Measurements from ENCODE around the gene TSGA10IP. TPM values are rescaled to one million over a fixed set of nuclear protein-coding genes. Genes with fewer than 3 reads are reported as not detected.
"Not testable (repeated sequence)": the region's sequence is repeated elsewhere in the genome, so short reads cannot be mapped to it uniquely, and the experiment has no call there.

TSGA10IP gene
- total and polyA plus RNA-seq, 2 experiments from 2014 or later = not detected

GRCh38 chr11:65947603-65948125 lies 2.4 kb downstream of the TSGA10IP start:
- Histone ChIP-seq H3K79me2 (ENCODE audit: insufficient read depth) (no peaks in the 10 kb centered on the region), H3K9me2 (ENCODE audit: insufficient read depth) (no peaks in the 10 kb centered on the region), H4K20me1 (ENCODE audit: insufficient read depth) (no peaks in the 10 kb centered on the region), H3K4me1 (ENCODE audit: insufficient read depth) (0 out of 2 replicates have a peak, but pooled peaks cover under 1% of the 10 kb centered on the region), H3F3A (ENCODE audit: insufficient read depth) (no peaks in the 10 kb centered on the region), H2AFZ (no peak overlapping the region), H3K4me3 (no peak overlapping the region), H3K36me3 (ENCODE audit: low read depth) (no peaks in the 10 kb centered on the region), H3K9me3 (ENCODE audit: low read depth) (no peaks in the 10 kb centered on the region), H3K4me2 (ENCODE audit: unreplicated experiment) (no peak overlapping the region), H3K27ac (no peak overlapping the region), H3K9ac (no peak overlapping the region), H3K27me3 (replicated peaks; ENCODE audit: insufficient read depth) (no peaks in the 10 kb centered on the region)
- WGBS, 2 experiments (ENCODE audit: low coverage in 1 of 2, low lambda C conversion rate in 2 of 2, missing lambda C conversion rate in 2 of 2) = 79 to 81% methylated on average over 12 of the region's 12 CpGs
- in situ Hi-C loops (cut with MboI) = no loop called here
- no peak for DNase-seq
- TF ChIP-seq EZH2phosphoT487 (IDR thresholded peaks at IDR 0.05; ENCODE audit: insufficient read depth, low read depth) (no peak), EZH2 (IDR thresholded peaks at IDR 0.05; ENCODE audit: insufficient read depth, poor library complexity, severe bottlenecking) (no peak)

GRCh38 chr11:65950711-65951110 lies 5.4 kb downstream of the TSGA10IP start:
- H3K4me3 ChIP-seq; DNase-seq; H3K4me2 ChIP-seq (ENCODE audit: unreplicated experiment); H3K36me3 ChIP-seq (ENCODE audit: low read depth); in situ Hi-C loops (cut with MboI); H3K27me3 ChIP-seq (replicated peaks; ENCODE audit: insufficient read depth); H3K9ac ChIP-seq; H3K79me2 ChIP-seq (ENCODE audit: insufficient read depth); H3K27ac ChIP-seq; H3K9me3 ChIP-seq (ENCODE audit: low read depth); H2AFZ ChIP-seq; H3F3A ChIP-seq (ENCODE audit: insufficient read depth); H4K20me1 ChIP-seq (ENCODE audit: insufficient read depth); H3K4me1 ChIP-seq (ENCODE audit: insufficient read depth); H3K9me2 ChIP-seq (ENCODE audit: insufficient read depth): not testable (repeated sequence)
- WGBS, 2 experiments (ENCODE audit: low coverage in 1 of 2, low lambda C conversion rate in 2 of 2, missing lambda C conversion rate in 2 of 2) = 98 to 99% methylated on average over 5 of the region's 5 CpGs

- H4K20me1 ChIP-seq (ENCODE audit: insufficient read depth); H2AFZ ChIP-seq; H3K9me2 ChIP-seq (ENCODE audit: insufficient read depth); H3K4me2 ChIP-seq (ENCODE audit: unreplicated experiment); H3F3A ChIP-seq (ENCODE audit: insufficient read depth); DNase-seq; H3K9ac ChIP-seq; in situ Hi-C loops (cut with MboI); H3K4me3 ChIP-seq; H3K4me1 ChIP-seq (ENCODE audit: insufficient read depth); H3K36me3 ChIP-seq (ENCODE audit: low read depth); H3K27me3 ChIP-seq (replicated peaks; ENCODE audit: insufficient read depth); H3K27ac ChIP-seq; H3K9me3 ChIP-seq (ENCODE audit: low read depth); H3K79me2 ChIP-seq (ENCODE audit: insufficient read depth): not testable (repeated sequence)
- 43 to 53% methylated on average over 3 of the region's 3 CpGs for WGBS, 2 experiments (ENCODE audit: low coverage in 1 of 2, low lambda C conversion rate in 2 of 2, missing lambda C conversion rate in 2 of 2)
These were observed 6.4 kb downstream of the TSGA10IP start for GRCh38 chr11:65951641-65952040.

- H2AFZ ChIP-seq = no peak overlapping the region
- in situ Hi-C loops (cut with MboI) = no loop called here
- no peak overlapping the region for H3K27ac ChIP-seq
- no peaks in the 10 kb centered on the region for H4K20me1 ChIP-seq (ENCODE audit: insufficient read depth)
- no peaks in the 10 kb centered on the region for H3K9me2 ChIP-seq (ENCODE audit: insufficient read depth)
- no peaks in the 10 kb centered on the region for H3K9me3 ChIP-seq (ENCODE audit: low read depth)
- 49 to 55% methylated on average over 6 of the region's 6 CpGs for WGBS, 2 experiments (ENCODE audit: low coverage in 1 of 2, low lambda C conversion rate in 2 of 2, missing lambda C conversion rate in 2 of 2)
- H3K4me3 ChIP-seq = no peak overlapping the region
- no peaks in the 10 kb centered on the region for H3K27me3 ChIP-seq (replicated peaks; ENCODE audit: insufficient read depth)
- no peak for DNase-seq
- no peaks in the 10 kb centered on the region for H3K79me2 ChIP-seq (ENCODE audit: insufficient read depth)
- no peaks in the 10 kb centered on the region for H3K4me1 ChIP-seq (ENCODE audit: insufficient read depth)
- H3F3A ChIP-seq (ENCODE audit: insufficient read depth) = no peaks in the 10 kb centered on the region
- no peak overlapping the region for H3K9ac ChIP-seq
- H3K4me2 ChIP-seq (ENCODE audit: unreplicated experiment) = no peak overlapping the region
- H3K36me3 ChIP-seq (ENCODE audit: low read depth) = no peaks in the 10 kb centered on the region
- TF ChIP-seq EZH2phosphoT487 (IDR thresholded peaks at IDR 0.05; ENCODE audit: insufficient read depth, low read depth) (no peak), EZH2 (IDR thresholded peaks at IDR 0.05; ENCODE audit: insufficient read depth, poor library complexity, severe bottlenecking) (no peak)
These were observed 6.8 kb downstream of the TSGA10IP start for GRCh38 chr11:65952052-65952521.

- Histone ChIP-seq H3K4me1 (ENCODE audit: insufficient read depth) (no peaks in the 10 kb centered on the region), H3K4me3 (no peak overlapping the region), H3K27me3 (replicated peaks; ENCODE audit: insufficient read depth) (no peaks in the 10 kb centered on the region), H3K27ac (no peak overlapping the region), H3F3A (ENCODE audit: insufficient read depth) (no peaks in the 10 kb centered on the region), H4K20me1 (ENCODE audit: insufficient read depth) (no peaks in the 10 kb centered on the region), H3K79me2 (ENCODE audit: insufficient read depth) (no peaks in the 10 kb centered on the region), H3K4me2 (ENCODE audit: unreplicated experiment) (no peak overlapping the region), H3K9me3 (ENCODE audit: low read depth) (no peaks in the 10 kb centered on the region), H3K36me3 (ENCODE audit: low read depth) (no peaks in the 10 kb centered on the region), H3K9me2 (ENCODE audit: insufficient read depth) (no peaks in the 10 kb centered on the region), H3K9ac (no peak overlapping the region), H2AFZ (no peak overlapping the region)
- 80% methylated on average over 15 to 20 of the region's 20 CpGs for WGBS, 2 experiments (ENCODE audit: low coverage in 1 of 2, low lambda C conversion rate in 2 of 2, missing lambda C conversion rate in 2 of 2)
- TF ChIP-seq EZH2phosphoT487 (IDR thresholded peaks at IDR 0.05; ENCODE audit: insufficient read depth, low read depth) (no peak), EZH2 (IDR thresholded peaks at IDR 0.05; ENCODE audit: insufficient read depth, poor library complexity, severe bottlenecking) (no peak)
- DNase-seq = no peak
- in situ Hi-C loops (cut with MboI) = no loop called here
These were observed 8.2 kb downstream of the TSGA10IP start for GRCh38 chr11:65953471-65953870.

Measured in GM23248 (cell line).